ENCODE measurements around the gene LRRFIP2.

DNA sequence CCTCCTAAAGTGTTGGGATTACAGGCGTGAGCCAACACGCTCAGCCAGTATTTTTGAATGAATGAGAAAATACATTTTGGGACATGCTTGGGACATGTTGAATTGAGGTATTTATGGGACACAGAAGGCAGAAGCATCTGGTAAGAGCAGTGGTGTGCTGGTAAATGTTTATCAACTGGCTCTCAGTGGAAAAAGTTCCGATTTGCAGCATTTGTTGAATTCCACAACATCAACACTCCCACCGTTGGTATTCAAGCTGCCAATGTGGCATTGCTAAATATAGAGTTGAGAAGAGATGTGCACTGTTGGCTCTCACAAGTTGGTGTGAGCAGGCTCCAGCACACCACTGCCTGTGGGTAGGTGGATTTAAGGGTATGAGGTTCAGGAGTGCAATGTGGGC is 35.8 kb upstream of the LRRFIP2 start:
- TF ChIP-seq EZH2 (IDR thresholded peaks at IDR 0.05; ENCODE audit: insufficient read depth, low read length), result no peak
- TF ChIP-seq, protein P1, sequence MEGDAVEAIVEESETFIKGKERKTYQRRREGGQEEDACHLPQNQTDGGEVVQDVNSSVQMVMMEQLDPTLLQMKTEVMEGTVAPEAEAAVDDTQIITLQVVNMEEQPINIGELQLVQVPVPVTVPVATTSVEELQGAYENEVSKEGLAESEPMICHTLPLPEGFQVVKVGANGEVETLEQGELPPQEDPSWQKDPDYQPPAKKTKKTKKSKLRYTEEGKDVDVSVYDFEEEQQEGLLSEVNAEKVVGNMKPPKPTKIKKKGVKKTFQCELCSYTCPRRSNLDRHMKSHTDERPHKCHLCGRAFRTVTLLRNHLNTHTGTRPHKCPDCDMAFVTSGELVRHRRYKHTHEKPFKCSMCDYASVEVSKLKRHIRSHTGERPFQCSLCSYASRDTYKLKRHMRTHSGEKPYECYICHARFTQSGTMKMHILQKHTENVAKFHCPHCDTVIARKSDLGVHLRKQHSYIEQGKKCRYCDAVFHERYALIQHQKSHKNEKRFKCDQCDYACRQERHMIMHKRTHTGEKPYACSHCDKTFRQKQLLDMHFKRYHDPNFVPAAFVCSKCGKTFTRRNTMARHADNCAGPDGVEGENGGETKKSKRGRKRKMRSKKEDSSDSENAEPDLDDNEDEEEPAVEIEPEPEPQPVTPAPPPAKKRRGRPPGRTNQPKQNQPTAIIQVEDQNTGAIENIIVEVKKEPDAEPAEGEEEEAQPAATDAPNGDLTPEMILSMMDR (IDR thresholded peaks at IDR 0.05; ENCODE audit: insufficient read depth, low read depth, low read length), result no peak
